ENCODE data around the gene COBL. TPM values are rescaled to one million over a fixed set of nuclear protein-coding genes. Genes with fewer than 3 reads are reported as not detected.

COBL gene
- total and polyA plus RNA-seq, 9 of the 15 experiments (the other 6 are each of a cell fraction or from before 2014, with no cell fraction given), result 0.01 to 2.4 (median 0.09) TPM; not detected in 3

- TF ChIP-seq HMGXB4 (CRISPR knock-in tag; IDR thresholded peaks at IDR 0.05) (no peak), TBL1XR1 (IDR thresholded peaks at IDR 0.05; ENCODE audit: low read length in 2 of 2) (no peak), FOXP1 (CRISPR knock-in tag; IDR thresholded peaks at IDR 0.05) (no peak), RBM34 (IDR thresholded peaks at IDR 0.05; ENCODE audit: borderline replicate concordance, insufficient read depth, low read length) (no peak), KLF13 (tag; IDR thresholded peaks at IDR 0.05; ENCODE audit: borderline replicate concordance, low read depth) (no peak), CAMTA2 (CRISPR knock-in tag; conservative IDR thresholded peaks at IDR 0.05) (no peak), SNAPC5 (CRISPR knock-in tag; IDR thresholded peaks at IDR 0.05) (no peak)
- TF ChIP-seq, protein P1, sequence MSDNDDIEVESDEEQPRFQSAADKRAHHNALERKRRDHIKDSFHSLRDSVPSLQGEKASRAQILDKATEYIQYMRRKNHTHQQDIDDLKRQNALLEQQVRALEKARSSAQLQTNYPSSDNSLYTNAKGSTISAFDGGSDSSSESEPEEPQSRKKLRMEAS (CRISPR knock-in tag; IDR thresholded peaks at IDR 0.05), result no peak
- TF ChIP-seq, protein P2, sequence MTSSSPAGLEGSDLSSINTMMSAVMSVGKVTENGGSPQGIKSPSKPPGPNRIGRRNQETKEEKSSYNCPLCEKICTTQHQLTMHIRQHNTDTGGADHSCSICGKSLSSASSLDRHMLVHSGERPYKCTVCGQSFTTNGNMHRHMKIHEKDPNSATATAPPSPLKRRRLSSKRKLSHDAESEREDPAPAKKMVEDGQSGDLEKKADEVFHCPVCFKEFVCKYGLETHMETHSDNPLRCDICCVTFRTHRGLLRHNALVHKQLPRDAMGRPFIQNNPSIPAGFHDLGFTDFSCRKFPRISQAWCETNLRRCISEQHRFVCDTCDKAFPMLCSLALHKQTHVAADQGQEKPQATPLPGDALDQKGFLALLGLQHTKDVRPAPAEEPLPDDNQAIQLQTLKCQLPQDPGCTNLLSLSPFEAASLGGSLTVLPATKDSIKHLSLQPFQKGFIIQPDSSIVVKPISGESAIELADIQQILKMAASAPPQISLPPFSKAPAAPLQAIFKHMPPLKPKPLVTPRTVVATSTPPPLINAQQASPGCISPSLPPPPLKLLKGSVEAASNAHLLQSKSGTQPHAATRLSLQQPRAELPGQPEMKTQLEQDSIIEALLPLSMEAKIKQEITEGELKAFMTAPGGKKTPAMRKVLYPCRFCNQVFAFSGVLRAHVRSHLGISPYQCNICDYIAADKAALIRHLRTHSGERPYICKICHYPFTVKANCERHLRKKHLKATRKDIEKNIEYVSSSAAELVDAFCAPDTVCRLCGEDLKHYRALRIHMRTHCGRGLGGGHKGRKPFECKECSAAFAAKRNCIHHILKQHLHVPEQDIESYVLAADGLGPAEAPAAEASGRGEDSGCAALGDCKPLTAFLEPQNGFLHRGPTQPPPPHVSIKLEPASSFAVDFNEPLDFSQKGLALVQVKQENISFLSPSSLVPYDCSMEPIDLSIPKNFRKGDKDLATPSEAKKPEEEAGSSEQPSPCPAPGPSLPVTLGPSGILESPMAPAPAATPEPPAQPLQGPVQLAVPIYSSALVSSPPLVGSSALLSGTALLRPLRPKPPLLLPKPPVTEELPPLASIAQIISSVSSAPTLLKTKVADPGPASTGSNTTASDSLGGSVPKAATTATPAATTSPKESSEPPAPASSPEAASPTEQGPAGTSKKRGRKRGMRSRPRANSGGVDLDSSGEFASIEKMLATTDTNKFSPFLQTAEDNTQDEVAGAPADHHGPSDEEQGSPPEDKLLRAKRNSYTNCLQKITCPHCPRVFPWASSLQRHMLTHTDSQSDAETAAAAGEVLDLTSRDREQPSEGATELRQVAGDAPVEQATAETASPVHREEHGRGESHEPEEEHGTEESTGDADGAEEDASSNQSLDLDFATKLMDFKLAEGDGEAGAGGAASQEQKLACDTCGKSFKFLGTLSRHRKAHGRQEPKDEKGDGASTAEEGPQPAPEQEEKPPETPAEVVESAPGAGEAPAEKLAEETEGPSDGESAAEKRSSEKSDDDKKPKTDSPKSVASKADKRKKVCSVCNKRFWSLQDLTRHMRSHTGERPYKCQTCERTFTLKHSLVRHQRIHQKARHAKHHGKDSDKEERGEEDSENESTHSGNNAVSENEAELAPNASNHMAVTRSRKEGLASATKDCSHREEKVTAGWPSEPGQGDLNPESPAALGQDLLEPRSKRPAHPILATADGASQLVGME (CRISPR knock-in tag; IDR thresholded peaks at IDR 0.05), result no peak
These were observed 306.7 kb downstream of the COBL start (continued) for GRCh38 chr7:51009716-51010496.
